Measurements from ENCODE around the gene FBXL2. TPM values are rescaled to one million over a fixed set of nuclear protein-coding genes. Genes with fewer than 3 reads are reported as not detected.

Gene FBXL2, protein sequence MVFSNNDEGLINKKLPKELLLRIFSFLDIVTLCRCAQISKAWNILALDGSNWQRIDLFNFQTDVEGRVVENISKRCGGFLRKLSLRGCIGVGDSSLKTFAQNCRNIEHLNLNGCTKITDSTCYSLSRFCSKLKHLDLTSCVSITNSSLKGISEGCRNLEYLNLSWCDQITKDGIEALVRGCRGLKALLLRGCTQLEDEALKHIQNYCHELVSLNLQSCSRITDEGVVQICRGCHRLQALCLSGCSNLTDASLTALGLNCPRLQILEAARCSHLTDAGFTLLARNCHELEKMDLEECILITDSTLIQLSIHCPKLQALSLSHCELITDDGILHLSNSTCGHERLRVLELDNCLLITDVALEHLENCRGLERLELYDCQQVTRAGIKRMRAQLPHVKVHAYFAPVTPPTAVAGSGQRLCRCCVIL
- total RNA-seq: 10 to 100 TPM; 14.3 to 20.3 TPM

DNA sequence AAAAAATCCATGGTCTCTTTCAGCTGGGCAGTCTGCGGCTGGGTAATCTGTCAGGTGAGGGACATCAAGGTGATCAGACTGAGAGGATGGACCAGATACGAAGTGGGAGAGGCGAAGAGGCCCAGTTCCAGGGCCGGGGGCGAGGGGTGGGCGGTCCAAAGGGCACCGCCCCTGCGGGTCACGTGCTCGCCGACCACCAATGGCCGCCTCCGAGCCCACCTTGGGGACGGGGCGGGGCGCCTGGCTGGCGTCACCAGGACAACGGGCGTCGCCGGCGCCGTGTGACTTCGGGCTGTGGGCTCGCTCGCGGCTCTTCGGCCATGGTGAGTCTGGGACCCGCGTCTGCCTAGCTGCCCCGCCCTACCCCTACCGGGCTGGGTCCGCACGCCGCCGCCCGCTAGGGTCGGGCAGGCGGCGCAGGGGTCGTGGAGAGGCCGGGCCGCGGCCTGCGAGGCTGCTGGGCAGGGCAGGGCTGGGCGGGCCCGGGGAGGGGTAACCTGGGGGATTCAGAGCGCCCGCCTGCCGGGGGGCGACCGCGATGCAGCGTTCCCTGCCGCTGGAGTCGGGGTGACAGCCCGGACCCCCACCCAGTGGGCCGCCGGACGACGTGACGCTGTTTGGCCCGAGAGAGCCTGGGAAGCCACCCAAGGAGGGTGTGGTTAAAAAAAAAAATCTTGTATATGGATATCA, at the start of gene FBXL2:
TSS of gene FBXL2 (plus strand) at position 250 of the 690 bp plus-strand sequence. CDS start at position 321, 71 bp downstream.

Small RNA genes within 50 kb of the gene (small RNA-seq; reads per million reads assigned to genes)
- gene RNU7-110P: 0 reads per million in 2 donors

Other genes with a start within 250 kb of the FBXL2 start
- gene GLB1, start 180.3 kb upstream of the FBXL2 start, total RNA-seq: 10 to 100 TPM; 54.0 to 61.6 TPM
- gene TMPPE, start 180.3 kb upstream of the FBXL2 start, total RNA-seq: 1 to 10 TPM; 5.5 to 9.7 TPM
- gene CRTAP, start 163.4 kb upstream of the FBXL2 start, total RNA-seq: 100 to 1,000 TPM; 138 to 269 TPM
- gene SUSD5, start 58.6 kb upstream of the FBXL2 start, total RNA-seq: 10 to 100 TPM; 11.7 to 15.1 TPM
- gene UBP1, start 163.0 kb downstream of the FBXL2 start, total RNA-seq: 10 to 100 TPM; 55.4 to 75.6 TPM